PFSK-1 (cell line): Measurements from ENCODE around the gene AP1G2.

Experiments
- FOXP2 ChIP-seq: optimal IDR thresholded peaks from 2 replicates; pipeline ENCODE3; 2011; ENCODE audit warnings: borderline replicate concordance, control low read depth, inconsistent platforms; ENCODE audit not compliant: insufficient read depth; ENCODE audit errors: extremely low read length, extremely low read depth
- POLR2AphosphoS5 ChIP-seq: IDR thresholded peaks from 2 replicates; pipeline ENCODE4 v1.6.1; 2012; ENCODE audit warnings: low read depth, mild to moderate bottlenecking, control low read depth, low read length, moderate library complexity
- TAF1 ChIP-seq: IDR thresholded peaks from 2 replicates; pipeline ENCODE4 v1.6.1; 2012; ENCODE audit warnings: low read length, control low read depth, borderline replicate concordance; ENCODE audit not compliant: insufficient read depth
- TF ChIP-seq, protein P1 (sequence below), 2 experiments: IDR thresholded peaks; 2 replicates each; pipeline versions ENCODE4 v1.6.1 to v1.8.0; 2011 to 2012; ENCODE audit warnings: low read depth in 2 of 2, low read length in 2 of 2, control low read depth in 1 of 2, inconsistent platforms in 1 of 2, mild to moderate bottlenecking in 1 of 2, moderate library complexity in 1 of 2; ENCODE audit not compliant: insufficient read depth in 1 of 2

DNA sequence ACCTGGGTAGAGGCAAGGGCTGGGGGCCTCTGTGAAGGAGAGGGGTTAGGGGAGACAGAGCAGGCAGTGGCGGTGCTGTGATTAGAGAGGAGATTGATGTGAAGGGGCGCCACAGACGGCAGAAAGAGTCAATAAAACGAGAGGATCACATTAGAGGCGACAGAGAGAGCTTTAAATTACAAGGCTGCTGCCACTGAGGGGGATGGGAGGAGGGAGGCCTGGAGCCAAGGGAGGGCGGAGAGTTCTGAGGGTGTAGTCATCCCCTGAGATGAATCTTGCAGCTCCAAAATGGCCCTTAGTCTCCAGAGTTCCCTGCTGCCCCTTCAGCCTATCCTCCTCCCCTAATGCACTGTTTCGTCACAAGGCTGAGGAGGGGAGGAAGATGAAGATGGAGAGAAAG, 28.8 kb downstream of the AP1G2 start:
- TF ChIP-seq, protein P1, sequence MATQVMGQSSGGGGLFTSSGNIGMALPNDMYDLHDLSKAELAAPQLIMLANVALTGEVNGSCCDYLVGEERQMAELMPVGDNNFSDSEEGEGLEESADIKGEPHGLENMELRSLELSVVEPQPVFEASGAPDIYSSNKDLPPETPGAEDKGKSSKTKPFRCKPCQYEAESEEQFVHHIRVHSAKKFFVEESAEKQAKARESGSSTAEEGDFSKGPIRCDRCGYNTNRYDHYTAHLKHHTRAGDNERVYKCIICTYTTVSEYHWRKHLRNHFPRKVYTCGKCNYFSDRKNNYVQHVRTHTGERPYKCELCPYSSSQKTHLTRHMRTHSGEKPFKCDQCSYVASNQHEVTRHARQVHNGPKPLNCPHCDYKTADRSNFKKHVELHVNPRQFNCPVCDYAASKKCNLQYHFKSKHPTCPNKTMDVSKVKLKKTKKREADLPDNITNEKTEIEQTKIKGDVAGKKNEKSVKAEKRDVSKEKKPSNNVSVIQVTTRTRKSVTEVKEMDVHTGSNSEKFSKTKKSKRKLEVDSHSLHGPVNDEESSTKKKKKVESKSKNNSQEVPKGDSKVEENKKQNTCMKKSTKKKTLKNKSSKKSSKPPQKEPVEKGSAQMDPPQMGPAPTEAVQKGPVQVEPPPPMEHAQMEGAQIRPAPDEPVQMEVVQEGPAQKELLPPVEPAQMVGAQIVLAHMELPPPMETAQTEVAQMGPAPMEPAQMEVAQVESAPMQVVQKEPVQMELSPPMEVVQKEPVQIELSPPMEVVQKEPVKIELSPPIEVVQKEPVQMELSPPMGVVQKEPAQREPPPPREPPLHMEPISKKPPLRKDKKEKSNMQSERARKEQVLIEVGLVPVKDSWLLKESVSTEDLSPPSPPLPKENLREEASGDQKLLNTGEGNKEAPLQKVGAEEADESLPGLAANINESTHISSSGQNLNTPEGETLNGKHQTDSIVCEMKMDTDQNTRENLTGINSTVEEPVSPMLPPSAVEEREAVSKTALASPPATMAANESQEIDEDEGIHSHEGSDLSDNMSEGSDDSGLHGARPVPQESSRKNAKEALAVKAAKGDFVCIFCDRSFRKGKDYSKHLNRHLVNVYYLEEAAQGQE (IDR thresholded peaks at IDR 0.05; ENCODE audit: insufficient read depth in 1 of 2, low read depth in 2 of 2, low read length in 2 of 2) = no peak
- TF ChIP-seq POLR2AphosphoS5 (no peak), TAF1 (no peak), FOXP2 (no peak)
